ENCODE results near the gene JSRP1.
"Not testable (repeated sequence)": the region's sequence is repeated elsewhere in the genome, so short reads cannot be mapped to it uniquely, and the experiment has no call there.

JSRP1 gene

GRCh38 chr19:2282062-2282861 lies 26.0 kb upstream of the JSRP1 start, which contains the start of gene PEAK3:
Gene PEAK3, minus strand, starts transcription at chr19:2282175. Its CDS starts 1,244 bp downstream, at chr19:2280931.
- H3K9me3 ChIP-seq (ENCODE audit: severe bottlenecking) = no peaks in the 10 kb centered on the region
- peak; percentile 50 for DNase-seq (ENCODE audit: low spot score)
- TF ChIP-seq, protein P1, sequence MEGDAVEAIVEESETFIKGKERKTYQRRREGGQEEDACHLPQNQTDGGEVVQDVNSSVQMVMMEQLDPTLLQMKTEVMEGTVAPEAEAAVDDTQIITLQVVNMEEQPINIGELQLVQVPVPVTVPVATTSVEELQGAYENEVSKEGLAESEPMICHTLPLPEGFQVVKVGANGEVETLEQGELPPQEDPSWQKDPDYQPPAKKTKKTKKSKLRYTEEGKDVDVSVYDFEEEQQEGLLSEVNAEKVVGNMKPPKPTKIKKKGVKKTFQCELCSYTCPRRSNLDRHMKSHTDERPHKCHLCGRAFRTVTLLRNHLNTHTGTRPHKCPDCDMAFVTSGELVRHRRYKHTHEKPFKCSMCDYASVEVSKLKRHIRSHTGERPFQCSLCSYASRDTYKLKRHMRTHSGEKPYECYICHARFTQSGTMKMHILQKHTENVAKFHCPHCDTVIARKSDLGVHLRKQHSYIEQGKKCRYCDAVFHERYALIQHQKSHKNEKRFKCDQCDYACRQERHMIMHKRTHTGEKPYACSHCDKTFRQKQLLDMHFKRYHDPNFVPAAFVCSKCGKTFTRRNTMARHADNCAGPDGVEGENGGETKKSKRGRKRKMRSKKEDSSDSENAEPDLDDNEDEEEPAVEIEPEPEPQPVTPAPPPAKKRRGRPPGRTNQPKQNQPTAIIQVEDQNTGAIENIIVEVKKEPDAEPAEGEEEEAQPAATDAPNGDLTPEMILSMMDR (IDR thresholded peaks at IDR 0.05; ENCODE audit: poor library complexity, severe bottlenecking) = no peak
- H3K36me3 ChIP-seq (ENCODE audit: low read depth) = no peaks in the 10 kb centered on the region
- no peak for ATAC-seq (ENCODE audit: low read depth)
- H3K27ac ChIP-seq (ENCODE audit: poor library complexity, severe bottlenecking) = no peak within 1 kb of the TSS
- H3K4me1 ChIP-seq (ENCODE audit: insufficient read depth, poor library complexity, severe bottlenecking) = no peaks in the 10 kb centered on the region
- H3K4me3 ChIP-seq (ENCODE audit: severe bottlenecking) = no peak within 1 kb of the TSS
- no peaks in the 10 kb centered on the region for H3K27me3 ChIP-seq (ENCODE audit: insufficient read depth, poor library complexity, severe bottlenecking)

DNA sequence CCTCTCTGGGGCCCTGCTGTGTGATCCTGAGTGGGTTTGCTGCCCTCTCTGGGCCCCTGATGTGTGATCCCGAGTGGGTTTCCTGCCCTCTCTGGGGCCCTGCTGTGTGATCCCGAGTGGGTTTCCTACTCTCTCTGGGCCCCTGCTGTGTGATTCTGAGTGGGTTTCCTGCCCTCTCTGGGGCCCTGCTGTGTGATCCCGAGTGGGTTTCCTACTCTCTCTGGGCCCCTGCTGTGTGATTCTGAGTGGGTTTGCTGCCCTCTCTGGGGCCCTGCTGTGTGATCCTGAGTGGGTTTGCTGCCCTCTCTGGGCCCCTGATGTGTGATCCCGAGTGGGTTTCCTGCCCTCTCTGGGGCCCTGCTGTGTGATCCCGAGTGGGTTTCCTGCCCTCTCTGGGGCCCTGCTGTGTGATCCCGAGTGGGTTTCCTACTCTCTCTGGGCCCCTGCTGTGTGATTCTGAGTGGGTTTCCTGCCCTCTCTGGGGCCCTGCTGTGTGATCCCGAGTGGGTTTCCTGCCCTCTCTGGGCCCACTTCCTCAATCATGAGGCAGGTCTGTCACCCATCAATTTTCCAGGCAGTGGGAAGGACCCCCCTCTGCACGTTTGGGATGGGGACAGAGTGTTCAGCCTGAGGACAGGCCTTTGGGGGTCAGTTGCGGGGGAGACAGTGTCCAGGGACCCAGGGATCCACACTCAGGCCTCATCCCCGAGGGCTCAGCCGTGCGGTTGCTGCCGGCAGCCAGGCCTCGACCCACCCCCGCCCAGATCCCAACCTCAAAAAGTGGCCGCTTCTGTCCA lies 25.2 kb upstream of the JSRP1 start:
- not testable (repeated sequence) for DNase-seq (ENCODE audit: low spot score); H3K4me3 ChIP-seq (ENCODE audit: severe bottlenecking); H3K36me3 ChIP-seq (ENCODE audit: low read depth); H3K27me3 ChIP-seq (ENCODE audit: insufficient read depth, poor library complexity, severe bottlenecking); H3K9me3 ChIP-seq (ENCODE audit: severe bottlenecking); H3K27ac ChIP-seq (ENCODE audit: poor library complexity, severe bottlenecking); ATAC-seq (ENCODE audit: low read depth); H3K4me1 ChIP-seq (ENCODE audit: insufficient read depth, poor library complexity, severe bottlenecking)

DNA sequence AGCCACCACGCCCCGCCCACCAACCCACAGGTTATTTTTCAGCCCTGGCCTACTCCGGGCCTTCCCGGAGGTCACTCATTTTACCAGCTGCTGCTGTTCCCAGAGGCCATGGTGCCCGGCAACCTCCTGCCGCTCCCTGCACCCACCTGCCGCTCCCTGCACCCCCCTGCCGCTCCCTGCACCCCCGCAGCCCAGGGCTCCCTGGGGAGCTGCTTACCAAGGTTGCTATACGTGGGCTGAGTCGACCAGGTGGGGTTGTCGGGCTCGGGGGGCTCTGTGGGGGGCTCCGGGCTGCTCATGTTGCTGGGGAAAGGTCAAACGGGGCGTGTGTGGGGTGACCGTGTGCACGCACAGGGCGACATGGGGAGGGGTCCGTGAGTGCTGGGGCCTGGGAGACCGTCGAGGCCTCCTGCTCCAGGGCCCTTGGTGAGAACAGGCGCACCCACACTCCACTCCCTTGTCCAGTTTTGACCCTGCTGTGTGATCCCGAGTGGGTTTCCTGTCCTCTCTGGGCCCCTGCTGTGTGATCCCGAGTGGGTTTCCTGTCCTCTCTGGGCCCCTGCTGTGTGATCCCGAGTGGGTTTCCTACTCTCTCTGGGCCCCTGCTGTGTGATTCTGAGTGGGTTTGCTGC lies 24.5 kb upstream of the JSRP1 start:
- Histone ChIP-seq H3K9me3 (ENCODE audit: severe bottlenecking) (no peaks in the 10 kb centered on the region), H3K27me3 (ENCODE audit: insufficient read depth, poor library complexity, severe bottlenecking) (no peaks in the 10 kb centered on the region), H3K4me3 (ENCODE audit: severe bottlenecking) (no peak overlapping the region), H3K4me1 (ENCODE audit: insufficient read depth, poor library complexity, severe bottlenecking) (no peaks in the 10 kb centered on the region), H3K27ac (ENCODE audit: poor library complexity, severe bottlenecking) (no peak overlapping the region), H3K36me3 (ENCODE audit: low read depth) (no peaks in the 10 kb centered on the region)
- TF ChIP-seq, protein P1 (IDR thresholded peaks at IDR 0.05; ENCODE audit: poor library complexity, severe bottlenecking) = no peak
- no peak for DNase-seq (ENCODE audit: low spot score)
- no peak for ATAC-seq (ENCODE audit: low read depth)

- Histone ChIP-seq H3K36me3 (ENCODE audit: low read depth) (peaks cover 8% of the 10 kb centered on the region; the same call in 1 of the 2 replicates), H3K27me3 (ENCODE audit: insufficient read depth, poor library complexity, severe bottlenecking) (no peaks in the 10 kb centered on the region), H3K27ac (ENCODE audit: poor library complexity, severe bottlenecking) (no peak overlapping the region), H3K9me3 (ENCODE audit: severe bottlenecking) (no peaks in the 10 kb centered on the region), H3K4me3 (ENCODE audit: severe bottlenecking) (no peak overlapping the region), H3K4me1 (ENCODE audit: insufficient read depth, poor library complexity, severe bottlenecking) (no peaks in the 10 kb centered on the region)
- TF ChIP-seq, protein P1 (IDR thresholded peaks at IDR 0.05; ENCODE audit: poor library complexity, severe bottlenecking) = no peak
- ATAC-seq (ENCODE audit: low read depth) = no peak
- DNase-seq (ENCODE audit: low spot score) = no peak
Measured at GRCh38 chr19:2278459-2279158, 22.4 kb upstream of the JSRP1 start.

- no peak overlapping the region for H3K27ac ChIP-seq (ENCODE audit: poor library complexity, severe bottlenecking)
- no peaks in the 10 kb centered on the region for H3K27me3 ChIP-seq (ENCODE audit: insufficient read depth, poor library complexity, severe bottlenecking)
- no peak overlapping the region for H3K4me3 ChIP-seq (ENCODE audit: severe bottlenecking)
- DNase-seq (ENCODE audit: low spot score) (no peak), ATAC-seq (ENCODE audit: low read depth) (no peak)
- TF ChIP-seq, protein P1 (IDR thresholded peaks at IDR 0.05; ENCODE audit: poor library complexity, severe bottlenecking) = no peak
- H3K9me3 ChIP-seq (ENCODE audit: severe bottlenecking) = no peaks in the 10 kb centered on the region
- peaks cover 3% of the 10 kb centered on the region for H3K4me1 ChIP-seq (ENCODE audit: insufficient read depth, poor library complexity, severe bottlenecking)
- H3K36me3 ChIP-seq (ENCODE audit: low read depth) = peaks cover 21% of the 10 kb centered on the region
Measured at GRCh38 chr19:2277138-2277537, 20.9 kb upstream of the JSRP1 start.

Data from RWPE2 (cell line).